Measurements from ENCODE around the gene SH3BP2. TPM values are rescaled to one million over a fixed set of nuclear protein-coding genes. Genes with fewer than 3 reads are reported as not detected.

Gene SH3BP2
- total RNA-seq, 1 donor from 2014 or later: 150 TPM

- no peaks in the 10 kb centered on the region for H3K36me3 Mint-ChIP-seq (ENCODE audit: low read depth, unreplicated experiment)
- no peaks in the 10 kb centered on the region for H3K9me3 Mint-ChIP-seq (ENCODE audit: unreplicated experiment)
- TF ChIP-seq, protein P1, sequence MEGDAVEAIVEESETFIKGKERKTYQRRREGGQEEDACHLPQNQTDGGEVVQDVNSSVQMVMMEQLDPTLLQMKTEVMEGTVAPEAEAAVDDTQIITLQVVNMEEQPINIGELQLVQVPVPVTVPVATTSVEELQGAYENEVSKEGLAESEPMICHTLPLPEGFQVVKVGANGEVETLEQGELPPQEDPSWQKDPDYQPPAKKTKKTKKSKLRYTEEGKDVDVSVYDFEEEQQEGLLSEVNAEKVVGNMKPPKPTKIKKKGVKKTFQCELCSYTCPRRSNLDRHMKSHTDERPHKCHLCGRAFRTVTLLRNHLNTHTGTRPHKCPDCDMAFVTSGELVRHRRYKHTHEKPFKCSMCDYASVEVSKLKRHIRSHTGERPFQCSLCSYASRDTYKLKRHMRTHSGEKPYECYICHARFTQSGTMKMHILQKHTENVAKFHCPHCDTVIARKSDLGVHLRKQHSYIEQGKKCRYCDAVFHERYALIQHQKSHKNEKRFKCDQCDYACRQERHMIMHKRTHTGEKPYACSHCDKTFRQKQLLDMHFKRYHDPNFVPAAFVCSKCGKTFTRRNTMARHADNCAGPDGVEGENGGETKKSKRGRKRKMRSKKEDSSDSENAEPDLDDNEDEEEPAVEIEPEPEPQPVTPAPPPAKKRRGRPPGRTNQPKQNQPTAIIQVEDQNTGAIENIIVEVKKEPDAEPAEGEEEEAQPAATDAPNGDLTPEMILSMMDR (IDR thresholded peaks at IDR 0.05; ENCODE audit: unreplicated experiment): no peak
- peaks cover 33% of the 10 kb centered on the region for H3K4me1 Mint-ChIP-seq (ENCODE audit: unreplicated experiment)
- H3K27me3 Mint-ChIP-seq (ENCODE audit: unreplicated experiment): peaks cover 2% of the 10 kb centered on the region
- no peak overlapping the region for H3K4me3 Mint-ChIP-seq (ENCODE audit: unreplicated experiment)
- H3K27ac Mint-ChIP-seq (ENCODE audit: unreplicated experiment): no peak overlapping the region
- no peak for DNase-seq (ENCODE audit: low spot score)
These were observed 63.4 kb downstream of the SH3BP2 start for GRCh38 chr4:2856266-2856665.

GRCh38 chr4:2857349-2857927, 64.6 kb downstream of the SH3BP2 start:
- Mint-ChIP-seq H3K4me3 (ENCODE audit: unreplicated experiment) (no peak overlapping the region), H3K4me1 (ENCODE audit: unreplicated experiment) (peaks cover 38% of the 10 kb centered on the region), H3K36me3 (ENCODE audit: low read depth, unreplicated experiment) (no peaks in the 10 kb centered on the region)

GRCh38 chr4:2858451-2859217, 65.7 kb downstream of the SH3BP2 start:
- TF ChIP-seq, protein P1 (IDR thresholded peaks at IDR 0.05; ENCODE audit: unreplicated experiment): no peak
- Mint-ChIP-seq H3K4me3 (ENCODE audit: unreplicated experiment) (no peak overlapping the region), H3K27me3 (ENCODE audit: unreplicated experiment) (peaks cover 2% of the 10 kb centered on the region), H3K4me1 (ENCODE audit: unreplicated experiment) (peaks cover 42% of the 10 kb centered on the region), H3K9me3 (ENCODE audit: unreplicated experiment) (no peaks in the 10 kb centered on the region), H3K36me3 (ENCODE audit: low read depth, unreplicated experiment) (no peaks in the 10 kb centered on the region), H3K27ac (ENCODE audit: unreplicated experiment) (no peak overlapping the region)
- DNase-seq (ENCODE audit: low spot score): no peak

More at GRCh38 chr4:2857349-2857927, 64.6 kb downstream of the SH3BP2 start:
- TF ChIP-seq, protein P1 (IDR thresholded peaks at IDR 0.05; ENCODE audit: unreplicated experiment): no peak
- Mint-ChIP-seq H3K27me3 (ENCODE audit: unreplicated experiment) (peaks cover 2% of the 10 kb centered on the region), H3K27ac (ENCODE audit: unreplicated experiment) (no peak overlapping the region), H3K9me3 (ENCODE audit: unreplicated experiment) (no peaks in the 10 kb centered on the region)
- DNase-seq (ENCODE audit: low spot score): no peak

GRCh38 chr4:2859514-2859913, 66.6 kb downstream of the SH3BP2 start:
- no peak overlapping the region for H3K27ac Mint-ChIP-seq (ENCODE audit: unreplicated experiment)
- TF ChIP-seq, protein P1 (IDR thresholded peaks at IDR 0.05; ENCODE audit: unreplicated experiment): no peak
- peaks cover 2% of the 10 kb centered on the region for H3K27me3 Mint-ChIP-seq (ENCODE audit: unreplicated experiment)
- no peaks in the 10 kb centered on the region for H3K9me3 Mint-ChIP-seq (ENCODE audit: unreplicated experiment)
- no peaks in the 10 kb centered on the region for H3K36me3 Mint-ChIP-seq (ENCODE audit: low read depth, unreplicated experiment)
- H3K4me3 Mint-ChIP-seq (ENCODE audit: unreplicated experiment): no peak overlapping the region
- no peak for DNase-seq (ENCODE audit: low spot score)
- peaks cover 44% of the 10 kb centered on the region for H3K4me1 Mint-ChIP-seq (ENCODE audit: unreplicated experiment)
